ENCODE results near the gene CDH8.

- no peak for TF ChIP-seq POLR2A (IDR thresholded peaks at IDR 0.05)
- TF ChIP-seq CTCF (IDR thresholded peaks at IDR 0.05), result no peak
Measured at GRCh38 chr16:62067182-62067581, 30.9 kb upstream of the CDH8 start.

All from testis (tissue), 2 donors.